IMR-90 (cell line): Measurements from ENCODE around the gene FOXR1.
"Not testable (repeated sequence)": the region's sequence is repeated elsewhere in the genome, so short reads cannot be mapped to it uniquely, and the experiment has no call there.

ENCODE experiments used
- CTCF ChIP-seq: conservative IDR thresholded peaks from 2 replicates; pipeline ENCODE4 v1.5.1; 2012; ENCODE audit warnings: mild to moderate bottlenecking, low read depth, low read length, improper control_type of control experiment
- FOS ChIP-seq: fragments of 150-350 bp; IDR thresholded peaks from 2 replicates; pipeline ENCODE4 v1.6.1; 2016; ENCODE audit warnings: low read depth, low read length

- TF ChIP-seq FOS, CTCF: not testable (repeated sequence)
Observed at GRCh38 chr11:119017377-119017776, 45.8 kb downstream of the FOXR1 start.
